Measurements from ENCODE around the gene GEMIN7.
"Not testable (repeated sequence)": the region's sequence is repeated elsewhere in the genome, so short reads cannot be mapped to it uniquely, and the experiment has no call there.

- not testable (repeated sequence) for TF ChIP-seq POLR2A (IDR thresholded peaks at IDR 0.05)
- TF ChIP-seq, protein P1, sequence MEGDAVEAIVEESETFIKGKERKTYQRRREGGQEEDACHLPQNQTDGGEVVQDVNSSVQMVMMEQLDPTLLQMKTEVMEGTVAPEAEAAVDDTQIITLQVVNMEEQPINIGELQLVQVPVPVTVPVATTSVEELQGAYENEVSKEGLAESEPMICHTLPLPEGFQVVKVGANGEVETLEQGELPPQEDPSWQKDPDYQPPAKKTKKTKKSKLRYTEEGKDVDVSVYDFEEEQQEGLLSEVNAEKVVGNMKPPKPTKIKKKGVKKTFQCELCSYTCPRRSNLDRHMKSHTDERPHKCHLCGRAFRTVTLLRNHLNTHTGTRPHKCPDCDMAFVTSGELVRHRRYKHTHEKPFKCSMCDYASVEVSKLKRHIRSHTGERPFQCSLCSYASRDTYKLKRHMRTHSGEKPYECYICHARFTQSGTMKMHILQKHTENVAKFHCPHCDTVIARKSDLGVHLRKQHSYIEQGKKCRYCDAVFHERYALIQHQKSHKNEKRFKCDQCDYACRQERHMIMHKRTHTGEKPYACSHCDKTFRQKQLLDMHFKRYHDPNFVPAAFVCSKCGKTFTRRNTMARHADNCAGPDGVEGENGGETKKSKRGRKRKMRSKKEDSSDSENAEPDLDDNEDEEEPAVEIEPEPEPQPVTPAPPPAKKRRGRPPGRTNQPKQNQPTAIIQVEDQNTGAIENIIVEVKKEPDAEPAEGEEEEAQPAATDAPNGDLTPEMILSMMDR (IDR thresholded peaks at IDR 0.05): not testable (repeated sequence)
Observed at GRCh38 chr19:45118591-45119355, 39.7 kb downstream of the GEMIN7 start.

Measured in body of pancreas (tissue), 4 donors.